ENCODE results near the gene SEMA5A. TPM values are rescaled to one million over a fixed set of nuclear protein-coding genes. Genes with fewer than 3 reads are reported as not detected.

The SEMA5A gene
- total and polyA plus RNA-seq, 2 of the 13 experiments (the other 11 are each of a cell fraction or from before 2014, with no cell fraction given) = 0.01 TPM; not detected in 1

- TF ChIP-seq ARID5B (CRISPR knock-in tag; IDR thresholded peaks at IDR 0.05) (no peak), TOE1 (CRISPR knock-in tag; IDR thresholded peaks at IDR 0.05) (no peak), ZNF142 (CRISPR knock-in tag; IDR thresholded peaks at IDR 0.05) (no peak), IRF2 (CRISPR knock-in tag; IDR thresholded peaks at IDR 0.05) (no peak), ARNT (IDR thresholded peaks at IDR 0.05) (no peak), CENPT (CRISPR knock-in tag; IDR thresholded peaks at IDR 0.05; ENCODE audit: low read depth) (no peak)
These were observed 101.5 kb downstream of the SEMA5A start (continued) for GRCh38 chr5:9444346-9444745.
